HEK293 (cell line): Measurements from ENCODE around the gene C19orf73.

Experiments used
- AEBP2 ChIP-seq: fragments of 450-650 bp; formaldehyde crosslinking; IDR thresholded peaks from 2 replicates; pipeline ENCODE4 v1.5.1; 2016; ENCODE audit warnings: missing biosample characterization, missing genetic modification characterization, borderline replicate concordance
- BCL11A ChIP-seq: fragments of 450-650 bp; formaldehyde crosslinking; IDR thresholded peaks from 2 replicates; pipeline ENCODE4 v1.5.1; 2016; ENCODE audit warnings: low read depth, missing biosample characterization, missing genetic modification characterization
- GLIS1 ChIP-seq: fragments of 450-650 bp; formaldehyde crosslinking; IDR thresholded peaks from 2 replicates; pipeline ENCODE4 v1.5.1; 2016; ENCODE audit warnings: missing biosample characterization, missing genetic modification characterization
- GLIS2 ChIP-seq: fragments of 450-650 bp; formaldehyde crosslinking; IDR thresholded peaks from 2 replicates; pipeline ENCODE4 v1.5.1; 2016; ENCODE audit warnings: missing biosample characterization, missing genetic modification characterization
- KLF7 ChIP-seq: fragments of 450-650 bp; formaldehyde crosslinking; IDR thresholded peaks from 2 replicates; pipeline ENCODE4 v1.5.1; 2016; ENCODE audit warnings: missing biosample characterization, missing genetic modification characterization, borderline replicate concordance
- MYNN ChIP-seq: fragments of 450-650 bp; formaldehyde crosslinking; IDR thresholded peaks from 2 replicates; pipeline ENCODE4 v1.5.1; 2016; ENCODE audit warnings: missing biosample characterization, missing genetic modification characterization, borderline replicate concordance
- REST ChIP-seq: fragments of 450-650 bp; formaldehyde crosslinking; IDR thresholded peaks from 2 replicates; pipeline ENCODE4 v1.5.1; 2016; ENCODE audit warnings: missing biosample characterization, missing genetic modification characterization
- ZBTB48 ChIP-seq: fragments of 450-650 bp; formaldehyde crosslinking; IDR thresholded peaks from 2 replicates; pipeline ENCODE4 v1.5.1; 2016; ENCODE audit warnings: missing biosample characterization, missing genetic modification characterization
- ZBTB6 ChIP-seq: fragments of 450-650 bp; formaldehyde crosslinking; IDR thresholded peaks from 2 replicates; pipeline ENCODE4 v1.5.1; 2017; ENCODE audit warnings: missing biosample characterization, missing genetic modification characterization
- ZBTB7A ChIP-seq: fragments of 450-650 bp; formaldehyde crosslinking; IDR thresholded peaks from 2 replicates; pipeline ENCODE4 v1.5.1; 2016; ENCODE audit warnings: low read depth, missing biosample characterization, missing genetic modification characterization
- ZEB2 ChIP-seq: fragments of 450-650 bp; formaldehyde crosslinking; IDR thresholded peaks from 2 replicates; pipeline ENCODE4 v1.5.1; 2016; ENCODE audit warnings: missing biosample characterization, missing genetic modification characterization
- ZFP69B ChIP-seq: fragments of 450-650 bp; formaldehyde crosslinking; IDR thresholded peaks from 2 replicates; pipeline ENCODE4 v1.5.1; 2016; ENCODE audit warnings: missing biosample characterization, missing genetic modification characterization
- ZNF114 ChIP-seq: fragments of 450-650 bp; formaldehyde crosslinking; IDR thresholded peaks from 2 replicates; pipeline ENCODE4 v1.5.0; 2017; ENCODE audit warnings: missing biosample characterization, missing genetic modification characterization
- ZNF132 ChIP-seq: fragments of 450-650 bp; formaldehyde crosslinking; IDR thresholded peaks from 2 replicates; pipeline ENCODE4 v1.5.1; 2017; ENCODE audit warnings: missing biosample characterization, missing genetic modification characterization, borderline replicate concordance
- ZNF140 ChIP-seq: fragments of 450-650 bp; formaldehyde crosslinking; IDR thresholded peaks from 2 replicates; pipeline ENCODE4 v1.5.1; 2016; ENCODE audit warnings: missing biosample characterization, missing genetic modification characterization
- ZNF146 ChIP-seq: fragments of 450-650 bp; formaldehyde crosslinking; IDR thresholded peaks from 2 replicates; pipeline ENCODE4 v1.5.1; 2016; ENCODE audit warnings: missing biosample characterization, missing genetic modification characterization
- ZNF16 ChIP-seq: fragments of 450-650 bp; formaldehyde crosslinking; IDR thresholded peaks from 2 replicates; pipeline ENCODE4 v1.5.1; 2016; ENCODE audit warnings: low read depth, missing biosample characterization, missing genetic modification characterization
- ZNF23 ChIP-seq: fragments of 450-650 bp; formaldehyde crosslinking; IDR thresholded peaks from 2 replicates; pipeline ENCODE4 v1.5.1; 2016; ENCODE audit warnings: missing biosample characterization, missing genetic modification characterization, borderline replicate concordance
- ZNF248 ChIP-seq: fragments of 450-650 bp; formaldehyde crosslinking; IDR thresholded peaks from 2 replicates; pipeline ENCODE4 v1.5.1; 2017; ENCODE audit warnings: missing biosample characterization, missing genetic modification characterization
- ZNF274 ChIP-seq, 2 experiments: fragments of 200-500 bp in 1 of 2; fragments of 450-650 bp in 1 of 2; sonication (Bioruptor generic) in 1 of 2; formaldehyde crosslinking in 1 of 2; IDR thresholded peaks; 2 replicates each; pipeline versions ENCODE4 v1.5.1 to v1.6.1; 2014 to 2016; ENCODE audit warnings: borderline replicate concordance in 1 of 2, inconsistent platforms in 1 of 2, low read length in 1 of 2, missing biosample characterization in 1 of 2, missing genetic modification characterization in 1 of 2
- ZNF350 ChIP-seq: fragments of 450-650 bp; formaldehyde crosslinking; IDR thresholded peaks from 2 replicates; pipeline ENCODE4 v1.5.0; 2017; ENCODE audit warnings: missing biosample characterization, mild to moderate bottlenecking, missing genetic modification characterization
- ZNF398 ChIP-seq: fragments of 450-650 bp; formaldehyde crosslinking; IDR thresholded peaks from 2 replicates; pipeline ENCODE4 v1.5.1; 2017; ENCODE audit warnings: missing biosample characterization, missing genetic modification characterization
- ZNF529 ChIP-seq: fragments of 450-650 bp; formaldehyde crosslinking; IDR thresholded peaks from 2 replicates; pipeline ENCODE4 v1.5.1; 2017; ENCODE audit warnings: missing genetic modification characterization, missing biosample characterization; ENCODE audit not compliant: insufficient replicate concordance
- ZNF610 ChIP-seq: fragments of 450-650 bp; formaldehyde crosslinking; IDR thresholded peaks from 2 replicates; pipeline ENCODE4 v1.5.1; 2016; ENCODE audit warnings: missing biosample characterization, missing genetic modification characterization, borderline replicate concordance
- ZNF624 ChIP-seq: fragments of 450-650 bp; formaldehyde crosslinking; IDR thresholded peaks from 2 replicates; pipeline ENCODE4 v1.5.1; 2017; ENCODE audit warnings: missing biosample characterization, missing genetic modification characterization
- ZNF639 ChIP-seq: fragments of 450-650 bp; formaldehyde crosslinking; IDR thresholded peaks from 2 replicates; pipeline ENCODE4 v1.5.1; 2016; ENCODE audit warnings: missing biosample characterization, missing genetic modification characterization
- ZNF670 ChIP-seq: fragments of 450-650 bp; formaldehyde crosslinking; IDR thresholded peaks from 2 replicates; pipeline ENCODE4 v1.5.1; 2016; ENCODE audit warnings: missing biosample characterization, missing genetic modification characterization, low read depth
- ZNF677 ChIP-seq: fragments of 450-650 bp; IDR thresholded peaks from 2 replicates; pipeline ENCODE4 v1.5.0; 2018; ENCODE audit warnings: missing biosample characterization, mild to moderate bottlenecking, missing genetic modification characterization, moderate library complexity
- ZNF768 ChIP-seq: fragments of 450-650 bp; formaldehyde crosslinking; IDR thresholded peaks from 2 replicates; pipeline ENCODE4 v1.5.1; 2018; ENCODE audit warnings: missing biosample characterization, mild to moderate bottlenecking, missing genetic modification characterization
- ZNF777 ChIP-seq: fragments of 450-650 bp; formaldehyde crosslinking; IDR thresholded peaks from 2 replicates; pipeline ENCODE4 v1.5.1; 2017; ENCODE audit warnings: missing biosample characterization, missing genetic modification characterization, borderline replicate concordance

The C19orf73 gene

GRCh38 chr19:49148784-49149651 lies 30.1 kb upstream of the C19orf73 start (continued):
- TF ChIP-seq ZNF140 (tag by site-specific recombination) = no peak
- no peak for TF ChIP-seq GLIS2 (tag by site-specific recombination)
- no peak for TF ChIP-seq ZNF16
- no peak for TF ChIP-seq GLIS1
- TF ChIP-seq ZNF610 = peak; percentile 96; the same call in 1 of the 2 replicates
- TF ChIP-seq BCL11A (tag by site-specific recombination) = no peak
- peak; percentile 97 for TF ChIP-seq REST
- TF ChIP-seq ZNF677 = no peak
- TF ChIP-seq ZNF274 (IDR thresholded peaks at IDR 0.05; ENCODE audit: low read length) = no peak
- no peak for TF ChIP-seq ZNF274 (tag by site-specific recombination; IDR thresholded peaks at IDR 0.05; ENCODE audit: borderline replicate concordance)
- no peak for TF ChIP-seq ZNF23 (tag by site-specific recombination)
- no peak for TF ChIP-seq ZNF114 (tag by site-specific recombination)
- TF ChIP-seq ZBTB48 (tag by site-specific recombination) = peak; percentile 52; the same call in 1 of the 2 replicates
- TF ChIP-seq ZBTB6 = no peak
- peak; percentile 88 for TF ChIP-seq ZNF398
- no peak for TF ChIP-seq ZNF768
- TF ChIP-seq KLF7 (tag by site-specific recombination) = no peak
- no peak for TF ChIP-seq AEBP2
- no peak for TF ChIP-seq ZNF146
- no peak for TF ChIP-seq ZNF624 (tag by site-specific recombination)
- 0 out of 2 replicates have a peak, but pooled peaks have one; percentile 12 for TF ChIP-seq ZEB2 (tag by site-specific recombination)
- no peak for TF ChIP-seq ZFP69B (tag by site-specific recombination)
- TF ChIP-seq ZNF248 (tag by site-specific recombination) = no peak
- TF ChIP-seq ZNF670 = no peak
- TF ChIP-seq ZNF639 (tag by site-specific recombination) = no peak
- no peak for TF ChIP-seq ZNF777
- TF ChIP-seq ZNF529 (tag by site-specific recombination) = no peak
- TF ChIP-seq ZNF350 (tag by site-specific recombination) = no peak
- no peak for TF ChIP-seq ZBTB7A (tag by site-specific recombination)
- TF ChIP-seq ZNF132 = no peak
- no peak for TF ChIP-seq MYNN (tag by site-specific recombination)
